NOMO-1 treated with DMSO at 0.1 percent for 48 hours (cell line): ENCODE results near the gene ATP2B2.
A peak's percentile ranks its signal among the peaks of the same experiment; 100 is the strongest.

Experiments used
- DNase-seq: peaks from one replicate; lab custom pipeline; 2025; ENCODE audit not compliant: unreplicated experiment; lab: John Stamatoyannopoulos, UW

The ATP2B2 gene

GRCh38 chr3:10471054-10471688 is 34.2 kb downstream of the ATP2B2 start:
- no peak for DNase-seq

GRCh38 chr3:10470120-10471053 is 35.0 kb downstream of the ATP2B2 start:
- no peak for DNase-seq

GRCh38 chr3:10469441-10470119 is 35.8 kb downstream of the ATP2B2 start:
- DNase-seq: no peak

DNA sequence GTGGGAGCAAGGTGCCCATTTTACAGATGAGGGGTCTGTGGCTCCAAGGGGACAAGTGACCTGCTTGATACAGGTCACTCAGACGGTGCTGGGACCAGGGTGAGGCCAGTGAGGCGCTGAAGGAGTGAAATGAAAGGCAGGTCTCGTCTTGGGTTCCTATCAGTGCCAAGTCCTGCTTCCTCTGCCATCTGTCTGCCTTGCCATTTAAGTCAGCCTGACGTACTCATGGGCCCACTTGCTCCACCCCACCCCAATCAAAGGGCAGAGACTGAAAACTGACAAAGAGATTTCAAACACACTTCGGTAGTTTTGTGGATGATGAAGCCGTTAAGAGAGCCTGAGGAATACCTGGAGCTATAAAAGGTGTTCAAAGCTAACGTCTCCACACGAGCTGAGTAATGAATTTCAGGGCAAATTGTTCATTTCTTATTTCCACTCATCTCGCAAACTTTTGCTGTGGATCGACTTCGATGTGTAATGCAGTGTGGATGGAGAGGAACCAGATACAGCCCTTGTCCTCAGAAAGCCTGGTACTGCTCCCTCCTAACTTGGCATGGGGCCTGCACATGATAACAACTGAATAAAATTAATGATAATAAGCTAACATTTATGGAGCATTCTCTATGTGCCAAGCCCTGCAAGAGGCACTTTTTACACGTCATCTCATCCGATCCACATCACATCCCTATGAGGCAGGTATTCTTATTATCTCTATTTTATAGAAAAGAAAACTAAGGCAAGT is 36.6 kb downstream of the ATP2B2 start:
- DNase-seq: no peak

DNA sequence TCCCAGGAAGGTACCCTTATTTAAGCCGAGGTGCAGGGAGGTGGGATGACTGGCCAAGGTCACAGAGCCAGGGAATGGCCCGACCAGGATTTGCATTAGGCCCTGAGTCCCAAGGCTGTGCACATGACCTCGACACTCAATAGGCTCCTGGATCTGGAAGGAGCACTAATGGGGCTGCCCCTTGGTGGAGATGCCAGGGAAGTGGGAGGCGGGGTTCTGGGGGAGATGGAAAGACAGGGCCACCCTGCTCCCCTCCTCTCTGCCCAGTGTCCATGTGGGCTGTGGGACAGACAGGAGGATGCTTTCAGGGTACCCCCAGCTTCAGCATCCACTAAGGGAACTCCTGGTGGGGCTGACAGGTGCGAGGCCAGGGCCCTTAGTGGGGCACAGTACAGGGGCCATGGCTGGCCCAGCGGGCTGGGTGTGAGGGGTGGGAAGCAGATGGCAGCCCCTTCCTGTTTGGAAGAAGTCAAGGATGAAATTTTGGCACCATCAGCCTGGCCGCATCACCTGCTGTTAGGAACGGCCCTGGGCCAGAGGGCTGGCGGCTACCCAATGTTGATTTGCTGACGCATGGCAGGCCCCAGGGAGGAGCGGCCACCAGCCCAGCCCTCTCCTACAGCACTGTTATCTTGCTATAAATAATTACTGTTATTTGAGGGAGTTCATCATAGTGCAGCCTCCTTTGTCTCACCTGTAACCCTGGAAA is 37.3 kb downstream of the ATP2B2 start:
- no peak for DNase-seq

GRCh38 chr3:10467204-10467603 is 38.2 kb downstream of the ATP2B2 start:
- DNase-seq: no peak

DNA sequence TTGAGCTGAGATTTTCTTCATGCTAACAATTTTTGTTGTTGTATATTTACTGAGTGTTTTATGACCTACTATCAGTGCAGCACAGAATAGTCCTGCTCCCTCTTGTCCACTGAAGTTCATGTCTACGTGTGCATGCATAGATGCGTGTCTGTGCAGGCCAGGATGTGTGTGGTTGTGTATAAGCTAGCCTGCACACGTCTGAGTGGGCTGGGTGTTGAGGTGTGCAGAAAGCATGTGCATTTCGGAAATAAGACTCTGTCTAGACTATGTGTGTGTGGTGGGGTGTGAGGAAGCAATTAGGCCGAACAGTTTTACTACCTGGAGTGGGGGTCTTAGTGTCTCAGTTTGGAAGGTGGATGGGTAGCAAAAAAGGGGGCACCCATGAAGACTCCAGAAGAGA is 39.2 kb downstream of the ATP2B2 start:
- no peak for DNase-seq

DNA sequence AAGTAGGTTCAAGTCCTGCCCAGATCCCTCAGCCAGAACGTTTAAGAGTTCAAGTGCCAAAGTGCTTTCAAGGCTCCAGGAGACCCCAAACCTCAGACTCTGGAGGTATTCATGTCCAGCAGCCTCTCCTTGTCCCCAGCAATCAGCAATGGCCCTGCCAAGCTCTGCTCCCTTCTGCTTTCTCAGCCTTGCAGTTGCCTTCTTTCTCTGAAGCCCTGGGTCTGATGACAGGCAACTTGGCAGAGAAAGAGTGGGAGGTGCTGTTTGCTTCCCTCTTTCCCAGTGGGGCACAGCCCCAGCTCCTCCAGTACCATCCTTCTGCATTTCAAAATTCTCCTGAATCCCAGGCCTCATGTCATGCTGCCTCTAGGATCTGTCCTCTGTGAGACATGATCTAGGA is 40.2 kb downstream of the ATP2B2 start:
- DNase-seq: no peak

DNA sequence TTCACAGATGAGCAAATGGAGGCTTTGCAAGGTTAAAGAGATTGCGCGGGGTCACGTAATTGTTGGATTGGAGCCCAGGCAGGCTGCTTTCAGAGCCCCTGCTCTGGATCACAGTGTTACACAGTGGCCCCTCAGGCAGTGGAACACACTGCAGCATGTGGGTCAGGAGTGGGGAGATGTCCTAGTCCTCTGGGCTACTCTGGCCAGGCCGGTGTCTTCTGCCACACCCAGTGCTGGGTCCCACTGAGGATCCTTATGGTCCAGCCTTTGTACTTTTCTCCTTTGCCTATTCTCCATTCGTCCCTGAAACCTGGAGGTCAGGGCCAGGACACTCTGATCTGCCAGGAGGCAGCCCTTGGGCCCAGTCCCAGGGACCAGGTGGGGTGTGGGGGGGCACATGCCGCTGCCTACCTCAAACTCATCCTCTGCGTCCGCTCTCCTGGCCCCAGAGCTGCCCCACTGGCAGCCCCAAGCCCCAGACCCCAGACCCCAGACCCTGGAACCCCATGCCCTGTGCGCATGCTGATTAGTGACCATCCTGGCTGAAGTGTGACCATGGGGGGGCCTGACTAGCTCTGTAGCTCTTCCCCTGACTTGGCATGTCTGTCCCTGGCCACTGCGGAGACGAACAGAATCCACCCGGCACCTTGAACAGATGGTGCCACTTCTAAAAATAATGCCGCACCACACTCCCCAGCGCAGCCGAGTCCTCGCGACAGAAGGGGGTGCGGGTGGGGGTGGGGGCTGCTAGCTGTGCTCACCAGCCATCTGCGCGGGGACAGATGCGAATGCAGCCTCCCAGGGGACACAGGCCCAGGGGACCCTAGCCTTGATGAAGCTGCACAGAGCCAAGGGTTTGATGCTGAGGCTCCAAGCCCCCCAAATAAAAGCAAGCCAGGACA is 41.6 kb downstream of the ATP2B2 start:
- no peak for DNase-seq

- no peak for DNase-seq
Observed at GRCh38 chr3:10462641-10463532, 42.5 kb downstream of the ATP2B2 start.

DNA sequence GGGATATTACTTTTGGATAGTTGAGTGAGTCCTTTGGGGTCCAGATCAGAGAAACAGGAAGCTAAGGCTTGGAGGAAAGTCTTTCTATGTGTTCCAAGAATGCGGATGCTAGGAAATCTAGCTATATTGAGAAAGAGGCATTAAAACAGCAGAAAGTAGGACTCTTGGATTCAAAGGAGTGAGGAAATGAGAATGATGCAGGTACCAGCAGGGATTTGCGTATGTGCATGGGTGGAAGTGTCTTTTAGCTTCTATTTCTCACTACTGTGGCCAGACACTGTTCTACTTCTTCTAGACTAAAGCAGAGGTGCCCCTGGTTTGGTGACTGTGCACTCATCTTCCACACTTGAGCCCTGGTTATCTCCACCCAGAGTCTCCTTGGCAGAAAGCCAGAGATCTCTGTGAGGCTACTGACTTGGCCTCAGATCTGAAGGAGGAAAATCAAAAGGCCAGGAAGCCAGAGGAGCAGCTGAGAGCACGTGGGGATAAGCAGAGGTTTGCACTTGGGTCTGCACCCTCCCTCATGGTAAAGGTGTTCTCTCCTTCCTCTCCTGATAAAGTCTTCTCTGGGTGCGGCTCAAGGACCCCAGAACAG is 44.3 kb downstream of the ATP2B2 start:
- no peak for DNase-seq

DNA sequence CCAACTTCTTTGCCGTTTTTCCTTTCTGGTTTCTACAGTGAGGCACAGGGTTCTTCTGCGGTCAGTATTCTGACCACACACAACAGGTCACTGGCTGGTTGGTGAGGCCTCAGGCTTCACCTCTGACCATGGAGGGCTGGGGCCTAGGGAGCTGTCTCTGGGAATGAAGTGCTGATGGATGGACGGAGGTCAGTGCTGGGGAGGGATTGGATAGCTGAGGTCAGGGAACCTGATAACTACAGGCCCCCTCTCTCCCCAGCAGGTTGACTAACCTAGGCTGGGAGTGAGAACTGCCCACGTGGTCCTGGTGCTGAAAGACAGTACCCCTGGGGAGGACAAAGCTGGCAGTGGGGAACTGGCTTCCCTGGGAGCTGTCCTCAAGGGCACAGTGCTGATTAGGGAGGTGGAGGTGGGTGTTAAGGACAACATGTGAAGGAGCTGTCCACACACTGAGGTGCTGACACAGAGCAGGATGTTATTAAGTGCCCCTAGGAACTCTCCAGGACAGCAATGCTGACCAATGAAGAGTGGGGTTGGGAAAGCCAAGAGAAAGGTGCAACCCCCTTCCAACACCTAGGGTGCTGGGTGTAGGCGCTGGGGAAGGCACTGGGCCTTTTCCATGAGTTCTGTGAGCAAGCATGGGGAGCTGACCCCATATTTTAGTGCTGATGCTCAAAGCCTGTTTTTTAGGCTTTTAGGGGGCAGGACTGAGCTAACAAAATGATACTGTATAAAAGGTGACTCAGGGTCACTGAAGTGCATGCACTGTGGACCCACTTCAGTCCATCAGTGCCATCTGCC is 45.2 kb downstream of the ATP2B2 start:
- peak; percentile 88 for DNase-seq

GRCh38 chr3:10457560-10457959 is 47.8 kb downstream of the ATP2B2 start:
- peak; percentile 43 for DNase-seq

GRCh38 chr3:10456981-10457380 is 48.4 kb downstream of the ATP2B2 start:
- no peak for DNase-seq

DNA sequence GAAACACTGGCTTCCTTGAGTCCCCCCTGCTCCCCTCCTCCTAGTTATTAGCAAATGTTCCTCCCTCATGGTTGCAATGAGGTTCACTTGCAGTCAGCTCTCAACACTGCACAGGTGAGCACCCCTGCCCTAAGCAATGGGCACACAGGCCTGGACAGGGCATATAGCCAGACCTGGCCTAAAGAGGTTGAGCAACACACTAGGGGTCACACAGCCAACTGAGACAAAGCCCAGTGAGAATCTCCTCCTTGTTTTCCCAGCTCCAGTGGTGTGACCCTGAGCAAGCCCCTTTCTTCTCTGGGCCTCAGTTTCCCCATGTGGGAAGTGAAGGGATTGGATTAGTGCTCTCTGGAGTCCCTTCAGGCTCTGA is 49.9 kb downstream of the ATP2B2 start:
- DNase-seq: no peak

DNA sequence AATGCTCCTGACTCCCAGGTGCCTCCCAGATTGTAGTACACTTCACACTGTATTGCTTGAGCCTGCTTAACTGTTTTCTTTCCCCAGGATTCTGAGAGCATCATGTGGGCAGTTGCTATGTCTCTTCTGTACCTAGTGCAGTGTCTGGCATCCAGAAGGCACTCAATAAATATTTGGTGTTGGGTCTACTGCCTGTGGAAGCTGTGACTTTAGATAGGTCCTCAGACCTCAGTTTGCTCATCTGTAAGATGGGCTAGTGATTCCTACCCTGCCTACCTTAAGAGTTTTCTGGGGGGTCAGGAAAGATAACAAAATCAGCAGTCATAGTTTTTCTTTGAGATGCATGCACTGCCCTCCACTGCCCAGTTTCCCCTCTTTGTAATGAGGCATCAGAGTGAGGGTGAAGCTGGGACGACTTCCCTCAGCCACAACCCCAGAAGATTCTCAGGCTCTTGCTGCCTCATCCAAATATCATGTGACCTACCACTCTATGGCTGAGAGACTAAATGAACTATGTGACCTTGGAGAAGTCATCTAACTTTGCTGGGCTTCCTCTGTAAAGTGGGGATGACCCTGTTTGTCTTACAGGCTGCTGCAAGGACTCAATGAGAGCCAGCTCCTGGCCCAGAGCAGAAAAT is 50.4 kb downstream of the ATP2B2 start:
- DNase-seq: no peak
